ENCODE measurements around the gene SLC30A3. TPM values are rescaled to one million over a fixed set of nuclear protein-coding genes. Genes with fewer than 3 reads are reported as not detected.

SLC30A3 gene
- total RNA-seq, 1 donor from 2014 or later, result not detected

DNA sequence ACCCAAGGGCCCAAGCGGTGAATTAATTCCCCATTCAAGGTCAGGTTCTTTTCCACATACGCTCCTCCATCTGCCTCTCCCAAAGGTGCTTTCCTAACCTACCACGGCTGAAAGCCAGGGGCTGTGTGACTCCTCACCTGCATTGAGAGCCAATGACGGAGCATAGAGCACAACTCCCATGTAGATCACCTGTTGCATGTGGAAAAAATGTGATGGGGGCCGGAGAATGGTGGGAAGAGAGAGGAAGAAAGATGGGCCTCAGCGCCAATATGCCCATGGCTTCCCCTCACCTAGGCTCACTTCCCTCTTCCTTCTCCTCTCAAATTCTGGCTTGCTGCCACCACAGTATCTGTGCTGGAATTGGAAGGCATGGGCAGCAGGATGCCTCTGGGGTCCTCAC is 56.5 kb downstream of the SLC30A3 start:
- no peak overlapping the region for H3K4me3 ChIP-seq (ENCODE audit: low read depth, low read length)
- TF ChIP-seq, protein P1, sequence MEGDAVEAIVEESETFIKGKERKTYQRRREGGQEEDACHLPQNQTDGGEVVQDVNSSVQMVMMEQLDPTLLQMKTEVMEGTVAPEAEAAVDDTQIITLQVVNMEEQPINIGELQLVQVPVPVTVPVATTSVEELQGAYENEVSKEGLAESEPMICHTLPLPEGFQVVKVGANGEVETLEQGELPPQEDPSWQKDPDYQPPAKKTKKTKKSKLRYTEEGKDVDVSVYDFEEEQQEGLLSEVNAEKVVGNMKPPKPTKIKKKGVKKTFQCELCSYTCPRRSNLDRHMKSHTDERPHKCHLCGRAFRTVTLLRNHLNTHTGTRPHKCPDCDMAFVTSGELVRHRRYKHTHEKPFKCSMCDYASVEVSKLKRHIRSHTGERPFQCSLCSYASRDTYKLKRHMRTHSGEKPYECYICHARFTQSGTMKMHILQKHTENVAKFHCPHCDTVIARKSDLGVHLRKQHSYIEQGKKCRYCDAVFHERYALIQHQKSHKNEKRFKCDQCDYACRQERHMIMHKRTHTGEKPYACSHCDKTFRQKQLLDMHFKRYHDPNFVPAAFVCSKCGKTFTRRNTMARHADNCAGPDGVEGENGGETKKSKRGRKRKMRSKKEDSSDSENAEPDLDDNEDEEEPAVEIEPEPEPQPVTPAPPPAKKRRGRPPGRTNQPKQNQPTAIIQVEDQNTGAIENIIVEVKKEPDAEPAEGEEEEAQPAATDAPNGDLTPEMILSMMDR (conservative IDR thresholded peaks at IDR 0.05; ENCODE audit: low read depth, low read length), result no peak
- DNase-seq (ENCODE audit: low read depth), result no peak

DNA sequence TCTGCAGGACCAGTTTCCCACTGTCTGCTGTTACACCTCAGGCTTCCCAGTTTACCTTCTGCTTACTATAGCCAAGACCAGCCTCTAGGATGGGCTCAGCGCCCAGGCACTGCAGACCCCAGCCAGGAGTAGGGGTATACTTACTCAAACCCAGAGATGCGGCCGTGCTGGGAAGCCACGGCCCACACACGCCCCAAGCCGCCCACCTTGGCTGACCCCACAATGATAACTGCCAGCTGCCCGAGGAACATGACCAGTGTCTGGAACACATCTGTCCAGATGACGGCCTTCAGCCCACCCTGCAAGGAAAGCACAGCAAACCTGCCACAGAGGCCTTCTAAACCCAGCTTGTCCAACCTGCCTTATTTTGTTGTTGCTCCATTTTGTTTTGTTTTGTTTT is 57.6 kb downstream of the SLC30A3 start:
- no peak overlapping the region for H3K4me3 ChIP-seq (ENCODE audit: low read depth, low read length)
- TF ChIP-seq, protein P1 (conservative IDR thresholded peaks at IDR 0.05; ENCODE audit: low read depth, low read length), result no peak

DNA sequence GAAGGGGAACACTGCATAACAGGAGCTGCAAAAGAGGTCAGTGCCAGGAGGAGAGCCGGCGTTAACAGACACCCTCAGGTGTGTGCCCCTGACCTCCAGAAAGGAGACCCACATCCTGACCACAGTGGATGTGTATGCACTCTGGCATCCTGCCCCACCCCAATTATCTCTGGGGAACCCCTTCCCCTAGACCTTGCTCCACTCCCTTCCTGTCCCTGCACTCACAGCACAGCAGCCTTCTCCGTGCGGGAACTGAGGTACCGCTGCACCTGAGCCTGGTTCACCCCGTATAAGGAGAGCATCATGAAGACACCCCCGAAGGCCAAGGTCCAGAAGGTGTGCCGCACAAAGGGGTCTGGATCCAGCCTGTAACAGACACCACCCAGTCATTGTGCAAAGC is 58.3 kb downstream of the SLC30A3 start:
- no peak overlapping the region for H3K4me3 ChIP-seq (ENCODE audit: low read depth, low read length)
- TF ChIP-seq, protein P1 (conservative IDR thresholded peaks at IDR 0.05; ENCODE audit: low read depth, low read length), result no peak
- DNase-seq (ENCODE audit: low read depth), result no peak

More for the DNA sequence above, 57.6 kb downstream of the SLC30A3 start:
- DNase-seq (ENCODE audit: low read depth), result no peak

DNA sequence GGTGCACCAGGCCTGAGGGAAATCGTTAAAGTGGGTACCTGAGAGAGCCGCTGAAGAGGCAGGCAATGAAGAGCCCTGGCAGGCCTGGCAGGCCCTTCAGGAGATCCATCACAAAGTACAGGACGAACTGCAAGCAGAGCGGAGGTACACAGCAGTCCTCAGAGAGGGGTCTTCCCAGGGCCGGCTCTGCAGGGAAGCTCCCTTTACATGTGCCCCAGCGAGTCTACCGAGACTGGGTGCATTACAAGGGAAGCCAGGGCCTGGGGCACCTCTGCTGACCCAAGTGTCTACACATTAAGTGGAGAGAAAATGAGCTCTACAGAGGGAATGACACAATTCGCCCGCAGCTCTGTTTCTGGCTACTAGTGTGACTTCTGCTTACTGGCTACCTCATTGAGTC is 59.1 kb downstream of the SLC30A3 start:
- DNase-seq (ENCODE audit: low read depth), result no peak
- no peak overlapping the region for H3K4me3 ChIP-seq (ENCODE audit: low read depth, low read length)
- TF ChIP-seq, protein P1 (conservative IDR thresholded peaks at IDR 0.05; ENCODE audit: low read depth, low read length), result no peak

Other genes with a start within 250 kb of the SLC30A3 start
- 11.2 and 20.1 TPM in 2 replicates for gene TMEM214, start 230.1 kb downstream of the SLC30A3 start, total RNA-seq
- gene AGBL5, start 211.4 kb downstream of the SLC30A3 start, total RNA-seq, result 17.0 and 21.8 TPM in 2 replicates
- gene OST4, start 191.4 kb downstream of the SLC30A3 start, total RNA-seq, result 283 and 454 TPM in 2 replicates
- 0.80 and 2.1 TPM in 2 replicates for gene EMILIN1, start 184.4 kb downstream of the SLC30A3 start, total RNA-seq
- gene KHK, start 176.3 kb downstream of the SLC30A3 start, total RNA-seq, result 5.5 and 6.1 TPM in 2 replicates
- gene CGREF1, start 143.9 kb downstream of the SLC30A3 start, total RNA-seq, result 1.0 and 2.3 TPM in 2 replicates
- not detected in 2 replicates for gene ABHD1, start 139.2 kb downstream of the SLC30A3 start, total RNA-seq
- gene PREB, start 128.4 kb downstream of the SLC30A3 start, total RNA-seq, result 53.3 and 77.1 TPM in 2 replicates
- gene PRR30, start 123.6 kb downstream of the SLC30A3 start, total RNA-seq, result not detected in 2 replicates
- not detected in 2 replicates for gene TCF23, start 114.0 kb downstream of the SLC30A3 start, total RNA-seq
- gene ATRAID, start 51.0 kb downstream of the SLC30A3 start, total RNA-seq, result 90.3 and 143 TPM in 2 replicates
- 51.5 and 90.9 TPM in 2 replicates for gene SLC5A6, start 50.8 kb downstream of the SLC30A3 start, total RNA-seq
- 62.8 and 65.8 TPM in 2 replicates for gene CAD, start 45.7 kb downstream of the SLC30A3 start, total RNA-seq
- not detected in 2 replicates for gene DNAJC5G, start 12.4 kb upstream of the SLC30A3 start, total RNA-seq
- gene TRIM54, start 19.4 kb upstream of the SLC30A3 start, total RNA-seq, result 1.5 TPM in 1 of 2 replicates, not detected in the other
- not detected in 2 replicates for gene UCN, start 45.4 kb upstream of the SLC30A3 start, total RNA-seq
- 71.3 and 76.5 TPM in 2 replicates for gene MPV17, start 60.0 kb upstream of the SLC30A3 start, total RNA-seq
- gene GTF3C2, start 93.7 kb upstream of the SLC30A3 start, total RNA-seq, result 37.4 and 61.7 TPM in 2 replicates
- 35.5 and 43.3 TPM in 2 replicates for gene EIF2B4, start 107.3 kb upstream of the SLC30A3 start, total RNA-seq
- gene SNX17, start 107.6 kb upstream of the SLC30A3 start, total RNA-seq, result 64.6 and 121 TPM in 2 replicates
- 5.6 and 9.5 TPM in 2 replicates for gene ZNF513, start 117.7 kb upstream of the SLC30A3 start, total RNA-seq
- gene PPM1G, start 146.5 kb upstream of the SLC30A3 start, total RNA-seq, result 135 and 228 TPM in 2 replicates
- 60.2 and 77.1 TPM in 2 replicates for gene NRBP1, start 165.6 kb upstream of the SLC30A3 start, total RNA-seq
- 10.0 and 20.5 TPM in 2 replicates for gene KRTCAP3, start 179.3 kb upstream of the SLC30A3 start, total RNA-seq
- gene IFT172, start 226.7 kb upstream of the SLC30A3 start, total RNA-seq, result 3.7 and 12.1 TPM in 2 replicates
- 7.3 and 26.6 TPM in 2 replicates for gene FNDC4, start 232.2 kb upstream of the SLC30A3 start, total RNA-seq
- 0.58 TPM in 1 of 2 replicates, not detected in the other for gene GCKR, start 233.8 kb upstream of the SLC30A3 start, total RNA-seq

Data from epithelial cell of proximal tubule (primary cell).